ENCODE data around the gene MRAS.

The MRAS gene

DNA sequence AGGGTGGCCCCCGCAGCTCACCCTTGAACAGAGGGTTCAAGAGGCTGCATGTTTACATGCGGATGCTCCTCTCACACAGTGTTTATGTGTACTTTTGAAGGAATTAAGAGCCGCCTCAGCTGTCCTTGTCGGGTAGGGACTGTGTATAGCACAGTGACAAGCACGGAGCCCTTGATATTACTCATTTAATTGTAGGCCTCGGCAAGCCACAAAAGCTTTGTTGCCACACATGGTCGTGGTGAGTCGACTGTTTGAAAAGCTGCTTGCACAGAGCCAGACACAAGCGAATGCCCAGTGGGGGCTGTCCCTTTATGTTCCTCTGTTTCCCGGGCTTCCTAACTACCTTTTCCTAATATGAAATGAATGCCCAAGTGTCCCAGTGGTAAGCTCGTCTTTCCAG is 90.5 kb downstream of the MRAS start:
- Histone ChIP-seq H3K27me3 (peaks cover 15% of the 10 kb centered on the region), H3K4me2 (no peak overlapping the region), H4K20me1 (no peaks in the 10 kb centered on the region), H3K4me1 (no peaks in the 10 kb centered on the region), H3K9ac (no peak overlapping the region), H3K36me3 (no peaks in the 10 kb centered on the region), H3K9me3 (peaks cover 14% of the 10 kb centered on the region), H3K27ac (no peak overlapping the region), H3K4me3 (no peak overlapping the region)
- TF ChIP-seq Cebpa-rat (IDR thresholded peaks at IDR 0.05): no peak

DNA sequence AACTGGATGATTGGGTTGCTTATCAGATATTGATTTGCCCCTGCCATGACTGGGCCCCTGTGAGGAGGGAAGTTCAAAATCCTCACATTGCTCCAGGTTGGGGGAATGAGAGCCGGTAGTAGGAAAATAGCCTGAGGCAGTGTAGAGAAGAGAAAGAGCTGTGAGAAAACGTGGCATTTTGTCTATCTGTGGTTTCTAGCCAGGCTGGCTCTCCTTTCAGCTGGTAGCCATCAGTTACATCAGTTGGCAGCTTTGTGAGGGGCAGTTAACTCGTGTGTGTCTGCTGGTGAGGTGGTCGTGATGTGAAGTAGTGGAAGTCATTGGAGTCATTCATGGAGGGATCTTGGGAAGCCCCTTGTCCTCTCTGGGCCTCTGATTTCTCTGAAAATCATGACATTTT is 91.3 kb downstream of the MRAS start:
- Histone ChIP-seq H3K9me3 (peaks cover 7% of the 10 kb centered on the region), H3K4me2 (no peak overlapping the region), H3K4me3 (no peak overlapping the region), H3K36me3 (no peaks in the 10 kb centered on the region), H3K27me3 (peaks cover 8% of the 10 kb centered on the region), H4K20me1 (no peaks in the 10 kb centered on the region), H3K9ac (no peak overlapping the region), H3K4me1 (no peaks in the 10 kb centered on the region), H3K27ac (no peak overlapping the region)
- no peak for TF ChIP-seq Cebpa-rat (IDR thresholded peaks at IDR 0.05)

DNA sequence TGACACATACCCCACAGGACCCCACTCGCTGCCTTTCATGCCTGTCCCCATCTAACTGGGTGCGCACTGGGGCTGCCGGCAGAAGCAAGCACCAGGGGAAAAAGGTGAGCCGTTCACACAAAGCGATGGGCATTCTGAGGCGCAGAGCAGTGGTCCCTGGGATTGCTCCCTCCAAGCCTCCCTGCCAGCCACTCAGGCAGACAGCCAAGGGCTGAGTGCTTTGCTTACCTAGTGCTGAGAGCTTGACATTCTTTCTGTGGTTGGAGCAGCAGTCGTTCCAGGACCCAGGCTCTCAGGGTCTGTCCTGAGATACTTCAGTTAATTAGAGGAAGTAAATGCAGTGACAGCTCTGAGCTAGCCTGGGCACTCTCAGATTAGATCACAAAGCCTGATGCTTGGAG is 91.7 kb downstream of the MRAS start:
- TF ChIP-seq Cebpa-rat (IDR thresholded peaks at IDR 0.05): no peak
- no peak overlapping the region for H3K4me2 ChIP-seq
- no peaks in the 10 kb centered on the region for H3K36me3 ChIP-seq
- H3K9ac ChIP-seq: no peak overlapping the region
- H3K27me3 ChIP-seq: peaks cover 3% of the 10 kb centered on the region; the same call in 1 of the 2 replicates
- H3K27ac ChIP-seq: no peak overlapping the region
- H3K4me3 ChIP-seq: no peak overlapping the region
- no peaks in the 10 kb centered on the region for H3K4me1 ChIP-seq
- H3K9me3 ChIP-seq: peaks cover 2% of the 10 kb centered on the region
- H4K20me1 ChIP-seq: no peaks in the 10 kb centered on the region

- Histone ChIP-seq H3K4me2 (no peak overlapping the region), H3K27ac (no peak overlapping the region), H3K36me3 (no peaks in the 10 kb centered on the region), H3K9ac (no peak overlapping the region), H3K4me1 (no peaks in the 10 kb centered on the region), H3K4me3 (no peak overlapping the region), H3K9me3 (no peaks in the 10 kb centered on the region), H4K20me1 (no peaks in the 10 kb centered on the region), H3K27me3 (no peaks in the 10 kb centered on the region; the same call in 1 of the 2 replicates)
- no peak for TF ChIP-seq Cebpa-rat (IDR thresholded peaks at IDR 0.05)
Observed at GRCh38 chr3:138440596-138440995, 92.2 kb downstream of the MRAS start.

GRCh38 chr3:138441256-138441655 is 92.9 kb downstream of the MRAS start:
- H3K27ac ChIP-seq: no peak overlapping the region
- H3K9me3 ChIP-seq: no peaks in the 10 kb centered on the region
- H4K20me1 ChIP-seq: no peaks in the 10 kb centered on the region
- H3K27me3 ChIP-seq: no peaks in the 10 kb centered on the region
- H3K36me3 ChIP-seq: no peaks in the 10 kb centered on the region
- no peak for TF ChIP-seq Cebpa-rat (IDR thresholded peaks at IDR 0.05)
- H3K4me1 ChIP-seq: no peaks in the 10 kb centered on the region
- no peak overlapping the region for H3K9ac ChIP-seq
- H3K4me3 ChIP-seq: no peak overlapping the region
- H3K4me2 ChIP-seq: no peak overlapping the region

GRCh38 chr3:138441742-138442141 is 93.4 kb downstream of the MRAS start:
- TF ChIP-seq Cebpa-rat (IDR thresholded peaks at IDR 0.05): no peak
- no peak overlapping the region for H3K27ac ChIP-seq
- H4K20me1 ChIP-seq: no peaks in the 10 kb centered on the region
- H3K27me3 ChIP-seq: no peaks in the 10 kb centered on the region
- no peak overlapping the region for H3K9ac ChIP-seq
- no peaks in the 10 kb centered on the region for H3K36me3 ChIP-seq
- H3K4me3 ChIP-seq: no peak overlapping the region
- H3K4me1 ChIP-seq: no peaks in the 10 kb centered on the region
- H3K4me2 ChIP-seq: no peak overlapping the region
- H3K9me3 ChIP-seq: no peaks in the 10 kb centered on the region

DNA sequence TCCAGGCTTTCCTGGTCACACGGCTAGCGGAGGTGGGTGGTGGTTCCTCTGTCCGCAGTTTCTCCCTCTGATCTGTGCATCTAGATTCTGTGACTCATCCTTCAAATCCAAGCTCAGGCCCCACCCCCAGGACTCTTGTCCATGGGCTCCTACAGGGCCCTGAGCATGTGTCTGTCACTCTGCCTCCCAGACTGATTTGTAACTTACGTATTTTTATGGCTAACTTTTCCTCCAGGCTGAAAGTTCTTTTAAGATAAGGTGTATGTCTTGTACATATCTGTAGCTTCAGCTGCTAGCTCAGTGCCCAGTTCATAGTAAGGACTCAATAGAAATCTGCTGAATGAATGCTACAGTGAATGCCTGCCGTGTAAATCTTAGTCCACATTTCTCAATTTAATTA is 94.1 kb downstream of the MRAS start:
- TF ChIP-seq Cebpa-rat (IDR thresholded peaks at IDR 0.05): no peak
- H3K27me3 ChIP-seq: no peaks in the 10 kb centered on the region
- no peak overlapping the region for H3K4me2 ChIP-seq
- H3K9me3 ChIP-seq: no peaks in the 10 kb centered on the region
- H3K9ac ChIP-seq: no peak overlapping the region
- H3K4me3 ChIP-seq: no peak overlapping the region
- H3K36me3 ChIP-seq: no peaks in the 10 kb centered on the region
- H4K20me1 ChIP-seq: no peaks in the 10 kb centered on the region
- H3K4me1 ChIP-seq: no peaks in the 10 kb centered on the region
- no peak overlapping the region for H3K27ac ChIP-seq

- Histone ChIP-seq H3K9ac (no peak overlapping the region), H3K36me3 (no peaks in the 10 kb centered on the region), H4K20me1 (no peaks in the 10 kb centered on the region), H3K27me3 (no peaks in the 10 kb centered on the region), H3K4me1 (no peaks in the 10 kb centered on the region), H3K27ac (no peak overlapping the region), H3K4me2 (no peak overlapping the region), H3K9me3 (no peaks in the 10 kb centered on the region), H3K4me3 (no peak overlapping the region)
- TF ChIP-seq Cebpa-rat (IDR thresholded peaks at IDR 0.05): no peak
Observed at GRCh38 chr3:138443091-138443490, 94.7 kb downstream of the MRAS start.

GRCh38 chr3:138443521-138444503 is 95.4 kb downstream of the MRAS start:
- Histone ChIP-seq H4K20me1 (no peaks in the 10 kb centered on the region), H3K4me2 (no peak overlapping the region), H3K4me1 (no peaks in the 10 kb centered on the region), H3K9ac (no peak overlapping the region), H3K36me3 (no peaks in the 10 kb centered on the region), H3K4me3 (no peak overlapping the region), H3K27ac (no peak overlapping the region), H3K27me3 (no peaks in the 10 kb centered on the region), H3K9me3 (no peaks in the 10 kb centered on the region)
- TF ChIP-seq Cebpa-rat (IDR thresholded peaks at IDR 0.05): no peak

GRCh38 chr3:138445236-138445635 is 96.9 kb downstream of the MRAS start:
- no peaks in the 10 kb centered on the region for H3K4me1 ChIP-seq
- no peaks in the 10 kb centered on the region for H4K20me1 ChIP-seq
- H3K4me3 ChIP-seq: no peak overlapping the region
- no peaks in the 10 kb centered on the region for H3K36me3 ChIP-seq
- H3K9me3 ChIP-seq: no peaks in the 10 kb centered on the region
- H3K27me3 ChIP-seq: no peaks in the 10 kb centered on the region
- H3K27ac ChIP-seq: no peak overlapping the region
- no peak overlapping the region for H3K4me2 ChIP-seq
- H3K9ac ChIP-seq: no peak overlapping the region
- no peak for TF ChIP-seq Cebpa-rat (IDR thresholded peaks at IDR 0.05)
